ENCODE data around the gene KCNK10. TPM values are rescaled to one million over a fixed set of nuclear protein-coding genes. Genes with fewer than 3 reads are reported as not detected.

Gene KCNK10
- total RNA-seq, 4 donors from 2014 or later: 0.17 TPM; not detected in 3

GRCh38 chr14:88251650-88252049 is 71.4 kb downstream of the KCNK10 start:
- 72% methylated on average over 1 of the region's 1 CpG for WGBS
- intact Hi-C loops (cut with DNase I): no loop called here
- no peaks in the 10 kb centered on the region for H3K9me3 ChIP-seq
- no peaks in the 10 kb centered on the region for H3K36me3 ChIP-seq
- no peaks in the 10 kb centered on the region for H3K4me1 ChIP-seq
- H3K27ac ChIP-seq (replicated peaks in 1 of 4): no peak overlapping the region
- DNase-seq (ENCODE audit: extremely low spot score): no peak
- no peak overlapping the region for H3K4me3 ChIP-seq
- TF ChIP-seq, protein P1, sequence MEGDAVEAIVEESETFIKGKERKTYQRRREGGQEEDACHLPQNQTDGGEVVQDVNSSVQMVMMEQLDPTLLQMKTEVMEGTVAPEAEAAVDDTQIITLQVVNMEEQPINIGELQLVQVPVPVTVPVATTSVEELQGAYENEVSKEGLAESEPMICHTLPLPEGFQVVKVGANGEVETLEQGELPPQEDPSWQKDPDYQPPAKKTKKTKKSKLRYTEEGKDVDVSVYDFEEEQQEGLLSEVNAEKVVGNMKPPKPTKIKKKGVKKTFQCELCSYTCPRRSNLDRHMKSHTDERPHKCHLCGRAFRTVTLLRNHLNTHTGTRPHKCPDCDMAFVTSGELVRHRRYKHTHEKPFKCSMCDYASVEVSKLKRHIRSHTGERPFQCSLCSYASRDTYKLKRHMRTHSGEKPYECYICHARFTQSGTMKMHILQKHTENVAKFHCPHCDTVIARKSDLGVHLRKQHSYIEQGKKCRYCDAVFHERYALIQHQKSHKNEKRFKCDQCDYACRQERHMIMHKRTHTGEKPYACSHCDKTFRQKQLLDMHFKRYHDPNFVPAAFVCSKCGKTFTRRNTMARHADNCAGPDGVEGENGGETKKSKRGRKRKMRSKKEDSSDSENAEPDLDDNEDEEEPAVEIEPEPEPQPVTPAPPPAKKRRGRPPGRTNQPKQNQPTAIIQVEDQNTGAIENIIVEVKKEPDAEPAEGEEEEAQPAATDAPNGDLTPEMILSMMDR (IDR thresholded peaks at IDR 0.05): no peak
- TF ChIP-seq EP300 (IDR thresholded peaks at IDR 0.05) (no peak), POLR2AphosphoS5 (IDR thresholded peaks at IDR 0.05) (no peak), POLR2A (IDR thresholded peaks at IDR 0.05; ENCODE audit: low read depth) (no peak)
- H3K27me3 ChIP-seq: peaks cover 0 to 5% (median under 1%) of the 10 kb centered on the region in 4 donors

DNA sequence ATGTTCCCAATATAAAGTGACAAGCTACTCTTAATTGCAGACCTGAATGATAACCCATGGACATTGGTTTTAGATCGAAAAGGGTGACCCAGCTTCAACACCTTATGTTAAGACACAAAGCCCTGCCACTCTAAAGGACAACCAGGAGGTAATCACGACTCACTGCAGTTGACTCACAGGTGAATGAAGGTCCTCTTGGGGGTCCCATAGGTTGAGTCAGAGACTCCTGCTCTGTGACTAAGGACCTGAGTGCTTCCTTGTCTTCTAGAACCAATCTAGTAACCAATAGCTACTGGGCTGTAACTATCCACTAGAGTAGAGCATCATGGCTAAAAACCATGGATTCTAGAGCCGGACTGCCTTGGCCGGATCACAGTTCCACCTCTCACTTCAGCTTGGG is 73.8 kb downstream of the KCNK10 start:
- H3K27me3 ChIP-seq: peaks cover 0 to 14% (median 2%) of the 10 kb centered on the region in 4 donors
- H3K4me1 ChIP-seq: no peaks in the 10 kb centered on the region
- H3K9me3 ChIP-seq: no peaks in the 10 kb centered on the region
- no peak for DNase-seq (ENCODE audit: extremely low spot score)
- H3K4me3 ChIP-seq: no peak overlapping the region
- intact Hi-C loops (cut with DNase I): no loop called here
- TF ChIP-seq, protein P1 (IDR thresholded peaks at IDR 0.05): no peak
- TF ChIP-seq POLR2A (IDR thresholded peaks at IDR 0.05; ENCODE audit: low read depth) (no peak), EP300 (IDR thresholded peaks at IDR 0.05) (no peak), POLR2AphosphoS5 (IDR thresholded peaks at IDR 0.05) (no peak)
- no peak overlapping the region for H3K27ac ChIP-seq (replicated peaks in 1 of 4)
- 84% methylated on average over 3 of the region's 4 CpGs for WGBS
- H3K36me3 ChIP-seq: no peaks in the 10 kb centered on the region

- no peaks in the 10 kb centered on the region for H3K9me3 ChIP-seq
- no peak overlapping the region for H3K27ac ChIP-seq (replicated peaks in 1 of 4)
- TF ChIP-seq POLR2AphosphoS5 (IDR thresholded peaks at IDR 0.05) (no peak), POLR2A (IDR thresholded peaks at IDR 0.05; ENCODE audit: low read depth) (no peak), EP300 (IDR thresholded peaks at IDR 0.05) (no peak)
- TF ChIP-seq, protein P1 (IDR thresholded peaks at IDR 0.05): no peak
- no peak overlapping the region for H3K4me3 ChIP-seq
- no peak for DNase-seq (ENCODE audit: extremely low spot score)
- H3K27me3 ChIP-seq: peaks cover 0 to 11% (median 2%) of the 10 kb centered on the region in 4 donors
- intact Hi-C loops (cut with DNase I): no loop called here
- 75% methylated on average over 4 of the region's 4 CpGs for WGBS
- H3K36me3 ChIP-seq: no peaks in the 10 kb centered on the region
- no peaks in the 10 kb centered on the region for H3K4me1 ChIP-seq
These were observed 74.5 kb downstream of the KCNK10 start for GRCh38 chr14:88248606-88249005.

- Histone ChIP-seq H3K4me1 (no peaks in the 10 kb centered on the region), H3K27ac (replicated peaks in 1 of 4) (no peak overlapping the region), H3K4me3 (no peak overlapping the region), H3K36me3 (no peaks in the 10 kb centered on the region), H3K9me3 (no peaks in the 10 kb centered on the region), H3K27me3 (peaks cover 0 to 19% (median 2%) of the 10 kb centered on the region in 4 donors)
- no peak for TF ChIP-seq POLR2AphosphoS5 (IDR thresholded peaks at IDR 0.05)
- TF ChIP-seq, protein P1 (IDR thresholded peaks at IDR 0.05): no peak
- TF ChIP-seq EP300 (IDR thresholded peaks at IDR 0.05): no peak
- no peak for TF ChIP-seq POLR2A (IDR thresholded peaks at IDR 0.05; ENCODE audit: low read depth)
- intact Hi-C loops (cut with DNase I): no loop called here
- DNase-seq (ENCODE audit: extremely low spot score): no peak
- WGBS: 77% methylated on average over 4 of the region's 4 CpGs
These were observed 75.8 kb downstream of the KCNK10 start for GRCh38 chr14:88247228-88247627.

GRCh38 chr14:88245321-88245720 is 77.7 kb downstream of the KCNK10 start:
- intact Hi-C loops (cut with DNase I): no loop called here
- Histone ChIP-seq H3K27me3 (peaks cover 0 to 19% (median 2%) of the 10 kb centered on the region in 4 donors), H3K4me3 (no peak overlapping the region), H3K9me3 (no peaks in the 10 kb centered on the region), H3K4me1 (no peaks in the 10 kb centered on the region), H3K27ac (replicated peaks in 1 of 4) (no peak overlapping the region), H3K36me3 (no peaks in the 10 kb centered on the region)
- WGBS: 22% methylated on average over 8 of the region's 8 CpGs
- no peak for TF ChIP-seq EP300 (IDR thresholded peaks at IDR 0.05)
- TF ChIP-seq POLR2AphosphoS5 (IDR thresholded peaks at IDR 0.05): no peak
- no peak for TF ChIP-seq POLR2A (IDR thresholded peaks at IDR 0.05; ENCODE audit: low read depth)
- TF ChIP-seq, protein P1 (IDR thresholded peaks at IDR 0.05): no peak
- no peak for DNase-seq (ENCODE audit: extremely low spot score)
